HEK293 (cell line): ENCODE results near the gene ADAMTSL3.

Source experiments
- GFI1B ChIP-seq: fragments of 450-650 bp; formaldehyde crosslinking; IDR thresholded peaks from 2 replicates; pipeline ENCODE4 v1.5.1; 2016; ENCODE audit warnings: missing biosample characterization, missing genetic modification characterization
- KLF10 ChIP-seq: fragments of 450-650 bp; IDR thresholded peaks from 2 replicates; pipeline ENCODE4 v1.5.1; 2018; ENCODE audit warnings: missing biosample characterization, mild to moderate bottlenecking, missing genetic modification characterization
- KLF9 ChIP-seq: fragments of 450-650 bp; formaldehyde crosslinking; IDR thresholded peaks from 2 replicates; pipeline ENCODE4 v1.5.1; 2016; ENCODE audit warnings: missing biosample characterization, missing genetic modification characterization, low read depth
- SP2 ChIP-seq: fragments of 450-650 bp; formaldehyde crosslinking; IDR thresholded peaks from 2 replicates; pipeline ENCODE4 v1.5.1; 2016; ENCODE audit warnings: missing biosample characterization, missing genetic modification characterization
- ZBTB7A ChIP-seq: fragments of 450-650 bp; formaldehyde crosslinking; IDR thresholded peaks from 2 replicates; pipeline ENCODE4 v1.5.1; 2016; ENCODE audit warnings: low read depth, missing biosample characterization, missing genetic modification characterization
- ZFP37 ChIP-seq: fragments of 450-650 bp; formaldehyde crosslinking; IDR thresholded peaks from 2 replicates; pipeline ENCODE4 v1.5.1; 2016; ENCODE audit warnings: missing biosample characterization, missing genetic modification characterization
- ZNF23 ChIP-seq: fragments of 450-650 bp; formaldehyde crosslinking; IDR thresholded peaks from 2 replicates; pipeline ENCODE4 v1.5.1; 2016; ENCODE audit warnings: missing biosample characterization, missing genetic modification characterization, borderline replicate concordance
- ZNF239 ChIP-seq: fragments of 450-650 bp; formaldehyde crosslinking; IDR thresholded peaks from 2 replicates; pipeline ENCODE4 v1.5.1; 2016; ENCODE audit warnings: missing biosample characterization, missing genetic modification characterization
- ZNF394 ChIP-seq: fragments of 450-650 bp; formaldehyde crosslinking; IDR thresholded peaks from 2 replicates; pipeline ENCODE4 v1.5.1; 2016; ENCODE audit warnings: missing biosample characterization, missing genetic modification characterization, mild to moderate bottlenecking, moderate library complexity, borderline replicate concordance
- ZNF473 ChIP-seq: fragments of 450-650 bp; formaldehyde crosslinking; IDR thresholded peaks from 2 replicates; pipeline ENCODE4 v1.5.1; 2017; ENCODE audit warnings: missing biosample characterization, missing genetic modification characterization
- TF ChIP-seq, protein P1 (sequence below): fragments of 450-650 bp; formaldehyde crosslinking; IDR thresholded peaks from 2 replicates; pipeline ENCODE4 v1.5.1; 2016; ENCODE audit warnings: missing biosample characterization, missing genetic modification characterization

DNA sequence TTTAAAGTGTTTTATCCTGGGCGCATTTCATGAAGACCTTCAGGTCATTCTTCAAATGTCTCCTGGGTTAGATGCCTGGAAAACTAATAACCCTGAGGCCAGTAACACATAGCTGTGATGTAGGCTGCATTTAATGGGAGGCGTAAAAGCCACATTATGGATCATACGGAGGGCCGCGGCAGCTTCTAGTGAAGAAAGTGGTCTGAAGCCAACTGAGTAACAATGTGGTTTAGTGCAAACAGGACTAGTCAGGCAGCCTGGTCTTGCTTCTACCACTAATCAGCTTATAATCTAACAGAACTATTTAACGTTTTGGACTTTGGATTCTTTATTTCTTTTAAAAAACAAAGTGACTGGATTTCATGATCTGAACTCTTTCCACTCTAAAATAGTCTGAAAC lies 54.4 kb downstream of the ADAMTSL3 start:
- no peak for TF ChIP-seq KLF9 (tag by site-specific recombination)
- TF ChIP-seq KLF10 (tag by site-specific recombination), result no peak
- TF ChIP-seq, protein P1, sequence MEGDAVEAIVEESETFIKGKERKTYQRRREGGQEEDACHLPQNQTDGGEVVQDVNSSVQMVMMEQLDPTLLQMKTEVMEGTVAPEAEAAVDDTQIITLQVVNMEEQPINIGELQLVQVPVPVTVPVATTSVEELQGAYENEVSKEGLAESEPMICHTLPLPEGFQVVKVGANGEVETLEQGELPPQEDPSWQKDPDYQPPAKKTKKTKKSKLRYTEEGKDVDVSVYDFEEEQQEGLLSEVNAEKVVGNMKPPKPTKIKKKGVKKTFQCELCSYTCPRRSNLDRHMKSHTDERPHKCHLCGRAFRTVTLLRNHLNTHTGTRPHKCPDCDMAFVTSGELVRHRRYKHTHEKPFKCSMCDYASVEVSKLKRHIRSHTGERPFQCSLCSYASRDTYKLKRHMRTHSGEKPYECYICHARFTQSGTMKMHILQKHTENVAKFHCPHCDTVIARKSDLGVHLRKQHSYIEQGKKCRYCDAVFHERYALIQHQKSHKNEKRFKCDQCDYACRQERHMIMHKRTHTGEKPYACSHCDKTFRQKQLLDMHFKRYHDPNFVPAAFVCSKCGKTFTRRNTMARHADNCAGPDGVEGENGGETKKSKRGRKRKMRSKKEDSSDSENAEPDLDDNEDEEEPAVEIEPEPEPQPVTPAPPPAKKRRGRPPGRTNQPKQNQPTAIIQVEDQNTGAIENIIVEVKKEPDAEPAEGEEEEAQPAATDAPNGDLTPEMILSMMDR (tag by site-specific recombination), result no peak
- TF ChIP-seq ZNF394 (tag by site-specific recombination), result no peak
- no peak for TF ChIP-seq ZBTB7A (tag by site-specific recombination)
- TF ChIP-seq ZNF23 (tag by site-specific recombination), result no peak
- no peak for TF ChIP-seq ZFP37 (tag by site-specific recombination)
- no peak for TF ChIP-seq ZNF239 (tag by site-specific recombination)
- no peak for TF ChIP-seq GFI1B (tag by site-specific recombination)
- TF ChIP-seq SP2 (tag by site-specific recombination), result no peak
- no peak for TF ChIP-seq ZNF473 (tag by site-specific recombination)
